ENCODE measurements around the gene FZD10.

DNA sequence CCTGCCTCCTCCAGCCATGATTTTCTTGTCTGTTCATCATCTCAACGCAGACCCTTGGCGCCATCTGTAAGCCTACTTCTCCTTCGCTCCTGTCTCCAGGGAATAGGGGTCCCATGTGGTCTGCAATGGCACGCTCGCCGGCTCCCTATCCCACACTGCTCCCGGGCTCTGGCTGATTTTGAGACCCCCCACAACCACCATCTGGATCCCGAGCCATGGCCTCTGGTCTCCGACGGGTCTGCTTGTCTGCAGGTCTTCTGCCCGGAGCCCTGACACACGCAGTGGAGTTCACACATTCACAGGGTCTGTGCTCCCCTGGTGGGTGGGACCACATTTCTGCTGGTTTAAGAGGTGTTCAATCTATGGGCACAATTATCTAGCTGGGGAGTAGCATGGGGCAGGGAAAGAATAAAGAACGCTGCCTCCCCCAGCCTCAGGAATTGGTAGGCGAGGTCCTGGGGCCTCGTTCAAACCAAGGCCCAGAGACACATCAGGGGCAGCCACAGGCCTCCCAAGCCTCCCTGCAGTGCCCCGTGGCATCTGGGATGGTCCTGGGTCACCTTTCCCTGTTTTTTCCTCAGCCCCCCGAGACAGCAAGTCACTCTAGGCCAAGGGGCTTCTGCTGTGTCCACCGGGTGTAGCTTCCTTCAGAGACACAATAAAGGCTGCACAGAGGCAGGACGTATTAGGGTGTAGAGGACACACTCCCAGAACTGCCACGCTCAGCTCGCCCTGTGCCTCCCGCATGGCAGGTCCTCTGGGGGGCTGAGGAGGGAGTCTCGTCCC, 21.5 kb downstream of the FZD10 start:
- no peak for TF ChIP-seq POLR2A (IDR thresholded peaks at IDR 0.05)
- TF ChIP-seq, protein P1, sequence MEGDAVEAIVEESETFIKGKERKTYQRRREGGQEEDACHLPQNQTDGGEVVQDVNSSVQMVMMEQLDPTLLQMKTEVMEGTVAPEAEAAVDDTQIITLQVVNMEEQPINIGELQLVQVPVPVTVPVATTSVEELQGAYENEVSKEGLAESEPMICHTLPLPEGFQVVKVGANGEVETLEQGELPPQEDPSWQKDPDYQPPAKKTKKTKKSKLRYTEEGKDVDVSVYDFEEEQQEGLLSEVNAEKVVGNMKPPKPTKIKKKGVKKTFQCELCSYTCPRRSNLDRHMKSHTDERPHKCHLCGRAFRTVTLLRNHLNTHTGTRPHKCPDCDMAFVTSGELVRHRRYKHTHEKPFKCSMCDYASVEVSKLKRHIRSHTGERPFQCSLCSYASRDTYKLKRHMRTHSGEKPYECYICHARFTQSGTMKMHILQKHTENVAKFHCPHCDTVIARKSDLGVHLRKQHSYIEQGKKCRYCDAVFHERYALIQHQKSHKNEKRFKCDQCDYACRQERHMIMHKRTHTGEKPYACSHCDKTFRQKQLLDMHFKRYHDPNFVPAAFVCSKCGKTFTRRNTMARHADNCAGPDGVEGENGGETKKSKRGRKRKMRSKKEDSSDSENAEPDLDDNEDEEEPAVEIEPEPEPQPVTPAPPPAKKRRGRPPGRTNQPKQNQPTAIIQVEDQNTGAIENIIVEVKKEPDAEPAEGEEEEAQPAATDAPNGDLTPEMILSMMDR (IDR thresholded peaks at IDR 0.05) = no peak

All from adrenal gland (tissue), 5 donors.